T-helper 1 cell treated with Interleukin-12 subunit alpha and Interleukin-12 subunit beta and Interleukin-4 antibody, amounts not matched to agents 30 μg/mL and 1 μg/mL, for 36 hours (primary cell): ENCODE data around the gene IDNK.

ENCODE experiments used
- H3K27ac Mint-ChIP-seq: one replicate; pipeline ENCODE4 v1.8.0; 2021; ENCODE audit warnings: mild to moderate bottlenecking, mixed read lengths
- H3K27me3 Mint-ChIP-seq: one replicate; pipeline ENCODE4 v1.8.0; 2021; ENCODE audit warnings: low read depth, mixed read lengths
- H3K36me3 Mint-ChIP-seq: one replicate; pipeline ENCODE4 v1.8.0; 2021; ENCODE audit warnings: low read depth, mixed read lengths
- H3K4me1 Mint-ChIP-seq: one replicate; pipeline ENCODE4 v1.8.0; 2021; ENCODE audit warnings: low read depth, mixed read lengths
- H3K4me3 Mint-ChIP-seq: one replicate; pipeline ENCODE4 v1.8.0; 2021; ENCODE audit warnings: mild to moderate bottlenecking, moderate library complexity, mixed read lengths
- H3K9me3 Mint-ChIP-seq: one replicate; pipeline ENCODE4 v1.8.0; 2021; ENCODE audit warnings: mixed read lengths

IDNK gene

DNA sequence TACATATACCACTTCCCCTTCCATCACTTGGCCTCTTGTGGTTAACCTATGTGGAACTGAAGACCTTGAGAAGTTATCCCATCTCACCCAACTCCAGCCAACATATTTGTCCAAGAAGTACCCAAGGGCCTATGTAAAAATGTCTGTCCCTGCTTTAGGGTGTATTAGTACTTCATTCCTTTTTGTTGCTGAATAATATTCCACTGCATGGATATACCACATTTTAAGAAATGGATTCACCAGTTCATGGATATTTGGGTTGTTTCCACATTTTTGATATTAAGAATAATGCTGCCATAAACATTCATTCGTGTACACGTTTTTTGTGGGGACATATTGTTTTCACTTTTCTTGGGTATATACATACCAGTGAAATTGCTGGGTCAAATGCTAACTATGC is 28.6 kb downstream of the IDNK start:
- H3K27ac Mint-ChIP-seq: no peak overlapping the region
- peaks cover 3% of the 10 kb centered on the region for H3K4me1 Mint-ChIP-seq
- no peaks in the 10 kb centered on the region for H3K27me3 Mint-ChIP-seq
- H3K4me3 Mint-ChIP-seq: no peak overlapping the region
- peaks cover 27% of the 10 kb centered on the region for H3K36me3 Mint-ChIP-seq
- H3K9me3 Mint-ChIP-seq: no peaks in the 10 kb centered on the region

- no peak overlapping the region for H3K4me3 Mint-ChIP-seq
- H3K4me1 Mint-ChIP-seq: peaks cover 3% of the 10 kb centered on the region
- no peaks in the 10 kb centered on the region for H3K27me3 Mint-ChIP-seq
- H3K27ac Mint-ChIP-seq: no peak overlapping the region
- no peaks in the 10 kb centered on the region for H3K9me3 Mint-ChIP-seq
- peaks cover 27% of the 10 kb centered on the region for H3K36me3 Mint-ChIP-seq
Observed at GRCh38 chr9:83652433-83652832, 29.5 kb downstream of the IDNK start.

GRCh38 chr9:83655433-83655832 is 32.5 kb downstream of the IDNK start:
- Mint-ChIP-seq H3K4me1 (peaks cover 5% of the 10 kb centered on the region), H3K9me3 (no peaks in the 10 kb centered on the region), H3K36me3 (peaks cover 34% of the 10 kb centered on the region), H3K27me3 (no peaks in the 10 kb centered on the region), H3K27ac (no peak overlapping the region), H3K4me3 (no peak overlapping the region)

DNA sequence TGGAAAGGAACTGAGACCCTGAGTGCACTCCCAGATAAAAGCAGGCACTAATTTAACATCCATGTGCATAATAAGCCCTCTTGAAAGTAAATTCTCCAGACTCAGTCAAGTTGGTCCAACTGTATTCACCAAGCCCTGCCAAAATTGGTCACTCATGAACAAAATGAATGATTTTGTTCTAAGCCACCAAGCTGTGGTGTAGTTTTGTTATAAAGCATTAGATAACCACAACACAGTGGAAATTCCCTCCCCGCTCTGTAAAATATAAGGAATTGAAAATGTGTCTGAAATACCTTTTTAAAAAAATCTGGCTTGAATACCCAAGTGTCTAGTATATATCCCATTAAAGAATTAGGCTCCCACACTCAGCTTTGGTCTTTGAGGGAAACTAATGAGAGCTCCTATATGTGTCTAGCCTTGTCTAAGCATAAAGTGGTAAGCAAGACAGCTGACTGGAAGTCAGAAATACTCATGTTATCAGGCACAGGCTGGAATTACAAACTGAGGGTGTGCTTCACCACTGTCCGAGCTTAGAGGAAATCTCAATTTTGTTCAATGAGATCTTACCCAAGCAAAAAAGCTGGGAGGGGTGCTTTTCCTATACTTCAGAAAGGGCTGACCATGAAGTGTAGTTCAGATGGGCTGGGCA is 33.2 kb downstream of the IDNK start:
- no peak overlapping the region for H3K27ac Mint-ChIP-seq
- H3K27me3 Mint-ChIP-seq: no peaks in the 10 kb centered on the region
- H3K9me3 Mint-ChIP-seq: no peaks in the 10 kb centered on the region
- H3K36me3 Mint-ChIP-seq: peaks cover 32% of the 10 kb centered on the region
- peaks cover 5% of the 10 kb centered on the region for H3K4me1 Mint-ChIP-seq
- no peak overlapping the region for H3K4me3 Mint-ChIP-seq

DNA sequence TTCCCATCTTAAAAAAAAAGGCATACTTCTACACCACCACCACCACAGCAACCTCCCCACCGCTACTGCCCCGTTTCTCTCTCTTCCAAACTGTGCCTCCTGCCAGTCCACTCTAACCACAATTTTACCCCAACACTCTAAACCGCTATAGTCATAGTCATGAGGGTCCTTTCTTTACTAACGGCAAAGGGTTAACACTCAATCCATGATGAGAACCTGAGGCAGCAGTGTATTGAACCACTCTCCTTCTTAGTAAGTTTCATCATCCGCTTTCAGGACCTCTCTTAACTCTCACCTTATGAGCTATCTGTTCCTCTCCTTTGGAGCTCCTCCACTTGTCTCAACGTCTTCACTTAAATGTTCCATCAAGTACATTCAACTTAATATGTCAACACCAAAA is 34.0 kb downstream of the IDNK start:
- H3K4me3 Mint-ChIP-seq: no peak overlapping the region
- H3K4me1 Mint-ChIP-seq: peaks cover 5% of the 10 kb centered on the region
- peaks cover 28% of the 10 kb centered on the region for H3K36me3 Mint-ChIP-seq
- no peaks in the 10 kb centered on the region for H3K9me3 Mint-ChIP-seq
- H3K27me3 Mint-ChIP-seq: no peaks in the 10 kb centered on the region
- H3K27ac Mint-ChIP-seq: no peak overlapping the region

DNA sequence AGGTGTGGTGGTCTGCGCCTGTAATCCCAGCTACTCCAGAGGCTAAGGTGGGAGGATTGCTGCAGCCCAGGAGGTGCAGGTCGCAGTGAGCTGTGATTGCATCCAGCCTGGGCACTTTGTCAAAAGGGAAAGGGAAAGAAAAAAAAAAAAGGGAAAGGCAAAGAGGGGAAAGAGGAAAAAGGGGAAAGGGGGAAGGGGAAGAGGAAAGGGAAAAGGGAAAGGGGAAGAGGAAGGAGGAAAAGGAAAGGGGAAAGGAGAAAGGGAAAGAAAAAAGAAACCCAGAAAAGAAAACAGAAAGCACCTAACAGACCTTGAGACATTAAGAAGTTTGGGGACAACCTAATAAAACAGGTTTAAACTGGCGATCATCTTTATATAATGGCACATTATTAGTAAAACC is 40.0 kb downstream of the IDNK start:
- H3K27ac Mint-ChIP-seq: peak overlapping the region; percentile 61
- H3K4me3 Mint-ChIP-seq: no peak overlapping the region
- H3K4me1 Mint-ChIP-seq: peaks cover 7% of the 10 kb centered on the region
- no peaks in the 10 kb centered on the region for H3K9me3 Mint-ChIP-seq
- peaks cover 37% of the 10 kb centered on the region for H3K36me3 Mint-ChIP-seq
- no peaks in the 10 kb centered on the region for H3K27me3 Mint-ChIP-seq

DNA sequence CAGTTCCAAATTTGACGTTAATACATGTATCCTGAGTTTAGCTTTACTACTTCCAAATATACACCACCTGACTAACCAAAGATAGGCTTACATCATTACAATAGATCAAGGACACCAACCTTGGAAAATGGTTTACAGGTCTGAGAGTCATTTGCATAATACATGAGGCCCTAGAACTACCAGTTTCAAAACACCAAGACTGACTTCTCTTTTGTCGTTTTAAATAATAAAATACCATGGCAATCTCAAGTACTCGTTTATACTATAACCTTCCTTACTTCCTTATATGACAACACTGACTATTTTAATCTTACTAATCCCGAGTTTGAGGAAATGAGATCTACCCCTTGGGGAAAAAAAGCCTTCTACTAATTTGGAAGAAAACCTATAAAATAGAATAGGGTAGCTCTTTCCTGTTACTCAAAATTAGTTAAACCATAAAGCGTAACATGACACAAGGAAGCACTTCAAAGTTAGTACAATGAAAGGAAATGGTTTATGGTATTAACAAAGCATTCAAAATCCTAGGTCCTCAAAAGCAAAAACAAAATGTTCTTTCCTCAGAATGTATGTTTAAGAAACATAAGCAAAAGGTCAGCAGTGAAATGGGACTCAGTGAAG is 42.7 kb downstream of the IDNK start:
- peaks cover 36% of the 10 kb centered on the region for H3K36me3 Mint-ChIP-seq
- H3K4me1 Mint-ChIP-seq: peaks cover 5% of the 10 kb centered on the region
- H3K27me3 Mint-ChIP-seq: no peaks in the 10 kb centered on the region
- no peak overlapping the region for H3K4me3 Mint-ChIP-seq
- no peak overlapping the region for H3K27ac Mint-ChIP-seq
- H3K9me3 Mint-ChIP-seq: no peaks in the 10 kb centered on the region

DNA sequence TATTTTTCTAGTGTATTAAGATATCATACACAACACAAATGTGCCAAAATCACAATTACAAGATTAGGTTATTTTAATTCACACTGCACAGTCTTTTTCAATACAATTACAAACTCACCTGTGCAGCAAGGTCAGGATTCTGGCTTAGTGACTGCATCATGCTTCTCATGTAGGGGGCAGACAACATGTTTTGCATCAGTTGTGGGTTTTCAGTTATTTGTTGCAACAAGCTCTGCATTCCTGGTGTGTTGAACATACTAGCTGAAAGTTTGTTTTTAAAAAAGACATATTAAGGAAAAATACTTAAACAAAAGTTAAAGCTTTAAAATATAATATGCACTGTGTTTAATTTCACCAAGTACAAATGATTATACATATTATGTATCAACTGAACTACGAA is 46.1 kb downstream of the IDNK start:
- no peaks in the 10 kb centered on the region for H3K27me3 Mint-ChIP-seq
- H3K9me3 Mint-ChIP-seq: no peaks in the 10 kb centered on the region
- H3K27ac Mint-ChIP-seq: no peak overlapping the region
- H3K36me3 Mint-ChIP-seq: peaks cover 29% of the 10 kb centered on the region
- H3K4me3 Mint-ChIP-seq: no peak overlapping the region
- peaks cover 5% of the 10 kb centered on the region for H3K4me1 Mint-ChIP-seq

- peaks cover 29% of the 10 kb centered on the region for H3K36me3 Mint-ChIP-seq
- H3K4me1 Mint-ChIP-seq: peaks cover 6% of the 10 kb centered on the region
- H3K27me3 Mint-ChIP-seq: no peaks in the 10 kb centered on the region
- no peak overlapping the region for H3K27ac Mint-ChIP-seq
- no peaks in the 10 kb centered on the region for H3K9me3 Mint-ChIP-seq
- H3K4me3 Mint-ChIP-seq: no peak overlapping the region
Observed at GRCh38 chr9:83670381-83670780, 47.4 kb downstream of the IDNK start.

DNA sequence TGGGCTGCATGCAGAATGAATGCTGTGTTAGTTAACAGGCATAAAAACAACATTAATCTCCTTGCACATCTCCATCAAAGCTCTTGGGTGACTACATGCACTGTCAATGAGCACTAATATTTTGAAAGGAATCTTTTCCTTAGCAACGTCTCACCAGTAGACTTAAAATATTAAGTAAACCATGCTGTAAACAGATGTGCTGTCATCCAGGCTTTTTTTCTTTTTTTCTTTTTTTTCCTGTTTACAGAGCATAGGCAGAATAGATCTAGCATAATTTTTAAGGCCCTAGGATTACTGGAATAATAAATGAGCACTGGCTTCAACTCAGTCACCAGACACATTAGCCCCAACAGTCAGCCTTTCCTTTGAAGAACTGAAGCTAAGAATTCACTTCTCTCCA is 48.5 kb downstream of the IDNK start:
- Mint-ChIP-seq H3K4me3 (no peak overlapping the region), H3K27ac (no peak overlapping the region), H3K9me3 (no peaks in the 10 kb centered on the region), H3K36me3 (peaks cover 26% of the 10 kb centered on the region), H3K4me1 (peaks cover 3% of the 10 kb centered on the region), H3K27me3 (no peaks in the 10 kb centered on the region)

- Mint-ChIP-seq H3K27ac (no peak overlapping the region), H3K9me3 (no peaks in the 10 kb centered on the region), H3K27me3 (no peaks in the 10 kb centered on the region), H3K36me3 (peaks cover 39% of the 10 kb centered on the region), H3K4me3 (no peak overlapping the region), H3K4me1 (peaks cover 7% of the 10 kb centered on the region)
Observed at GRCh38 chr9:83675466-83675865, 52.5 kb downstream of the IDNK start.

GRCh38 chr9:83677596-83677995 is 54.7 kb downstream of the IDNK start:
- H3K27me3 Mint-ChIP-seq: no peaks in the 10 kb centered on the region
- H3K4me1 Mint-ChIP-seq: peaks cover 14% of the 10 kb centered on the region
- no peaks in the 10 kb centered on the region for H3K9me3 Mint-ChIP-seq
- H3K27ac Mint-ChIP-seq: no peak overlapping the region
- H3K36me3 Mint-ChIP-seq: peaks cover 35% of the 10 kb centered on the region
- H3K4me3 Mint-ChIP-seq: no peak overlapping the region

- H3K36me3 Mint-ChIP-seq: peaks cover 30% of the 10 kb centered on the region
- no peak overlapping the region for H3K4me3 Mint-ChIP-seq
- H3K9me3 Mint-ChIP-seq: no peaks in the 10 kb centered on the region
- H3K27me3 Mint-ChIP-seq: no peaks in the 10 kb centered on the region
- no peak overlapping the region for H3K27ac Mint-ChIP-seq
- peaks cover 17% of the 10 kb centered on the region for H3K4me1 Mint-ChIP-seq
Observed at GRCh38 chr9:83680233-83680632, 57.3 kb downstream of the IDNK start.

DNA sequence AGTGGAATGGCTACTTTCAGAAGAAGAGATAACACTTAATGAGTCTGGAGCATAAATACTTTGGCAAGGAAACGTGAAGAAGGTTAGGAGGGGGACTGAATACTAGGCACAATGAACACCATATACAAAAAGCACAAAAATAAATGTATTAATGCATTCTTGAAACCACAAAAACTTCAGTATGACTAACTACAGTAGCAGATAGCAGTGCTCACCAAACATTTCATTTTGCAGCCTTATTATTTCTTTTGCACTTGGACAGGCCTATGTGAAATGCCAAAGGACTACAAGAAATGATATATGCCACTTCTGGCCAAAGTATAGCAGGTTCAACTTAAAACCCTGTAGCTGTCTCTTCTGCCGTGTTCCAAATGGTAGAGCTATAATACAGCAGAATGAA is 58.5 kb downstream of the IDNK start:
- Mint-ChIP-seq H3K9me3 (no peaks in the 10 kb centered on the region), H3K27me3 (no peaks in the 10 kb centered on the region), H3K4me3 (no peak overlapping the region), H3K27ac (no peak overlapping the region), H3K36me3 (peaks cover 28% of the 10 kb centered on the region), H3K4me1 (peaks cover 19% of the 10 kb centered on the region)

- H3K9me3 Mint-ChIP-seq: no peaks in the 10 kb centered on the region
- H3K27ac Mint-ChIP-seq: no peak overlapping the region
Observed at GRCh38 chr9:83688921-83689320, 66.0 kb downstream of the IDNK start.

More at GRCh38 chr9:83688921-83689320, 66.0 kb downstream of the IDNK start:
- Mint-ChIP-seq H3K27me3 (no peaks in the 10 kb centered on the region), H3K4me3 (no peak overlapping the region), H3K4me1 (peaks cover 43% of the 10 kb centered on the region), H3K36me3 (peaks cover 8% of the 10 kb centered on the region)
